ENCODE data around the gene PEX14. TPM values are rescaled to one million over a fixed set of nuclear protein-coding genes. Genes with fewer than 3 reads are reported as not detected.
A peak's percentile ranks its signal among the peaks of the same experiment; 100 is the strongest.

The PEX14 gene
- total RNA-seq, 1 donor from 2014 or later: 24.0 TPM

GRCh38 chr1:10659218-10659617 lies 184.5 kb downstream of the PEX14 start:
- DNase-seq (ENCODE audit: low spot score): no peak
- ATAC-seq: no peak

GRCh38 chr1:10659646-10660540 lies 185.1 kb downstream of the PEX14 start:
- ATAC-seq (no peak), DNase-seq (ENCODE audit: low spot score) (no peak)

- ATAC-seq: no peak
- DNase-seq (ENCODE audit: low spot score): no peak
These were observed 186.7 kb downstream of the PEX14 start for GRCh38 chr1:10661453-10661852.

GRCh38 chr1:10662090-10662688 lies 187.4 kb downstream of the PEX14 start:
- ATAC-seq: no peak
- no peak for DNase-seq (ENCODE audit: low spot score)

- ATAC-seq (no peak), DNase-seq (ENCODE audit: low spot score) (no peak)
These were observed 188.3 kb downstream of the PEX14 start for GRCh38 chr1:10662824-10663677.

GRCh38 chr1:10663678-10664035 lies 188.9 kb downstream of the PEX14 start:
- peak; percentile 75 for ATAC-seq
- DNase-seq (ENCODE audit: low spot score): peak; percentile 83

GRCh38 chr1:10664251-10664650 lies 189.5 kb downstream of the PEX14 start:
- ATAC-seq (peak; percentile 74), DNase-seq (ENCODE audit: low spot score) (peak; percentile 91)

GRCh38 chr1:10665226-10665625 lies 190.5 kb downstream of the PEX14 start:
- DNase-seq (ENCODE audit: low spot score) (no peak), ATAC-seq (no peak)

GRCh38 chr1:10665930-10666850 lies 191.4 kb downstream of the PEX14 start:
- peak; percentile 93 for DNase-seq (ENCODE audit: low spot score)
- ATAC-seq: peak; percentile 64

- ATAC-seq: peak; percentile 62
- DNase-seq (ENCODE audit: low spot score): peak; percentile 80
These were observed 193.4 kb downstream of the PEX14 start for GRCh38 chr1:10667861-10668761.

GRCh38 chr1:10669570-10669969 lies 194.8 kb downstream of the PEX14 start:
- no peak for ATAC-seq
- no peak for DNase-seq (ENCODE audit: low spot score)

GRCh38 chr1:10670190-10670589 lies 195.4 kb downstream of the PEX14 start:
- ATAC-seq (no peak), DNase-seq (ENCODE audit: low spot score) (no peak)

- DNase-seq (ENCODE audit: low spot score) (no peak), ATAC-seq (no peak)
These were observed 196.3 kb downstream of the PEX14 start for GRCh38 chr1:10671090-10671489.

GRCh38 chr1:10671622-10672342 lies 197.0 kb downstream of the PEX14 start:
- ATAC-seq: no peak

GRCh38 chr1:10672343-10673050 lies 197.7 kb downstream of the PEX14 start:
- DNase-seq (ENCODE audit: low spot score) (no peak), ATAC-seq (no peak)

More at GRCh38 chr1:10671622-10672342, 197.0 kb downstream of the PEX14 start:
- no peak for DNase-seq (ENCODE audit: low spot score)

- DNase-seq (ENCODE audit: low spot score) (no peak), ATAC-seq (no peak)
These were observed 198.5 kb downstream of the PEX14 start for GRCh38 chr1:10673109-10673711.

GRCh38 chr1:10674222-10674621 lies 199.5 kb downstream of the PEX14 start:
- DNase-seq (ENCODE audit: low spot score): no peak
- ATAC-seq: no peak

All from left lobe of liver (tissue), 2 donors.